Breast epithelium (tissue), 4 donors: ENCODE results near the gene PAK6. TPM values are rescaled to one million over a fixed set of nuclear protein-coding genes. Genes with fewer than 3 reads are reported as not detected.
A peak's percentile ranks its signal among the peaks of the same experiment; 100 is the strongest.

Experiments
- DNase-seq, 2 donors: peaks; one replicate each; pipeline ENCODE4 v3.0.0-alpha.2; 2019; ENCODE audit warnings: low spot score in 2 of 2
- H3K27ac ChIP-seq, 2 donors: fragments of 200-600 bp; sonication (generic) in 1 of 2; one replicate each; pipeline ENCODE4 v1.5.1; 2016 to 2019; ENCODE audit warnings: mild to moderate bottlenecking in 1 of 2
- H3K27me3 ChIP-seq, 2 donors: fragments of 200-600 bp; sonication (generic) in 1 of 2; one replicate each; pipeline versions ENCODE4 v1.5.1 to v1.6.0; 2017 to 2019; ENCODE audit warnings: control low read depth in 1 of 2, mild to moderate bottlenecking in 1 of 2
- H3K36me3 ChIP-seq: fragments of 200-600 bp; one replicate; pipeline ENCODE4 v1.5.1; 2019
- H3K4me1 ChIP-seq, 2 donors: fragments of 200-600 bp; sonication (generic); one replicate each; pipeline ENCODE4 v1.5.1; 2016 to 2019; ENCODE audit warnings: control low read depth in 1 of 2
- H3K4me3 ChIP-seq, 3 donors: fragments of 200-600 bp; sonication (generic); 1 replicate in 2 of 3; 2 replicates in 1 of 3; pipeline ENCODE4 v1.5.1; 2016 to 2019; ENCODE audit warnings: mild to moderate bottlenecking in 3 of 3, moderate library complexity in 2 of 3
- H3K9me3 ChIP-seq, 2 donors: fragments of 200-600 bp; sonication (generic) in 1 of 2; one replicate each; pipeline ENCODE4 v1.5.1; 2016 to 2019; ENCODE audit warnings: control low read depth in 1 of 2
- POLR2A ChIP-seq: fragments of 450-650 bp; IDR thresholded peaks from one replicate; pipeline ENCODE4 v1.6.1; 2016; ENCODE audit warnings: antibody characterized with exemption, mild to moderate bottlenecking, moderate library complexity
- POLR2AphosphoS5 ChIP-seq, 3 donors: sonication (generic); formaldehyde crosslinking; IDR thresholded peaks; one replicate each; pipeline ENCODE4 v1.6.1; 2017; ENCODE audit warnings: antibody characterized with exemption in 3 of 3
- intact Hi-C: fragments of 100-400 bp; cut with DNase I; formaldehyde crosslinking; loops from one replicate; pipeline ENCODE4 v1.15.1; 2023; ENCODE audit warnings: low total_unique reads
- total RNA-seq, 3 donors: library from RNA; depleted of rRNA; stranded (reverse); fragments of >200 nt; gene quantifications; one replicate each; pipeline ENCODE4 v1.1.0, GENCODE V29; 2016
- TF ChIP-seq, protein P1 (sequence below), 3 donors: fragments of 450-650 bp; IDR thresholded peaks; one replicate each; pipeline ENCODE4 v1.5.1; 2016 to 2017; ENCODE audit warnings: antibody characterized with exemption in 3 of 3, mild to moderate bottlenecking in 3 of 3, moderate library complexity in 3 of 3

Gene PAK6
- total RNA-seq, 3 donors from 2014 or later: 0.80 to 11.0 (median 9.5) TPM

DNA sequence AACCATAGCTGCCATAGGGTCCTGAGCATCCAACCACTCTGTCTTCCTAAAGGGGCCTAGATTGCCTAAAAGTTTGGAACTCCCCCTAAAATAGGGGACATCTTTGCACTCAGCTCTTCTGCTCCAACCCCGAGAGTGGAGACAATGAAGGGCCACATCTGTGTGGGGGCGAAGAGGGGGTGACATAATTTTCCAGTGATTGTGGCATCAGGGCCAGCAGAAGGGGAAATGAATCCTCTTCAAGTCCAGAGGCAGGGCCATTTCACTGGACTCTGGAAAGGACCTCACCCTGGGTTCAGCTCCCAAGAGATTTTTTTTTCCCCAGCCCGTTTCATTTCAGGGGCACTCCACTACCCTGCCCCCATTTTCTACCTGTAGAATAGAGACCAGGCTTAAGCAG lies 48.6 kb downstream of the PAK6 start:
- Histone ChIP-seq H3K36me3 (no peaks in the 10 kb centered on the region), H3K4me3 (no peak overlapping the region), H3K4me1 (peaks cover 0 to 9% of the 10 kb centered on the region in 2 donors), H3K27me3 (peaks cover 9 to 12% of the 10 kb centered on the region in 2 donors), H3K27ac (no peak overlapping the region), H3K9me3 (no peaks in the 10 kb centered on the region)
- DNase-seq: no peak
- no peak for TF ChIP-seq POLR2A
- TF ChIP-seq, protein P1, sequence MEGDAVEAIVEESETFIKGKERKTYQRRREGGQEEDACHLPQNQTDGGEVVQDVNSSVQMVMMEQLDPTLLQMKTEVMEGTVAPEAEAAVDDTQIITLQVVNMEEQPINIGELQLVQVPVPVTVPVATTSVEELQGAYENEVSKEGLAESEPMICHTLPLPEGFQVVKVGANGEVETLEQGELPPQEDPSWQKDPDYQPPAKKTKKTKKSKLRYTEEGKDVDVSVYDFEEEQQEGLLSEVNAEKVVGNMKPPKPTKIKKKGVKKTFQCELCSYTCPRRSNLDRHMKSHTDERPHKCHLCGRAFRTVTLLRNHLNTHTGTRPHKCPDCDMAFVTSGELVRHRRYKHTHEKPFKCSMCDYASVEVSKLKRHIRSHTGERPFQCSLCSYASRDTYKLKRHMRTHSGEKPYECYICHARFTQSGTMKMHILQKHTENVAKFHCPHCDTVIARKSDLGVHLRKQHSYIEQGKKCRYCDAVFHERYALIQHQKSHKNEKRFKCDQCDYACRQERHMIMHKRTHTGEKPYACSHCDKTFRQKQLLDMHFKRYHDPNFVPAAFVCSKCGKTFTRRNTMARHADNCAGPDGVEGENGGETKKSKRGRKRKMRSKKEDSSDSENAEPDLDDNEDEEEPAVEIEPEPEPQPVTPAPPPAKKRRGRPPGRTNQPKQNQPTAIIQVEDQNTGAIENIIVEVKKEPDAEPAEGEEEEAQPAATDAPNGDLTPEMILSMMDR (IDR thresholded peaks at IDR 0.05): no peak
- no peak for TF ChIP-seq POLR2AphosphoS5 (IDR thresholded peaks at IDR 0.05)
- intact Hi-C loops: no loop called here

DNA sequence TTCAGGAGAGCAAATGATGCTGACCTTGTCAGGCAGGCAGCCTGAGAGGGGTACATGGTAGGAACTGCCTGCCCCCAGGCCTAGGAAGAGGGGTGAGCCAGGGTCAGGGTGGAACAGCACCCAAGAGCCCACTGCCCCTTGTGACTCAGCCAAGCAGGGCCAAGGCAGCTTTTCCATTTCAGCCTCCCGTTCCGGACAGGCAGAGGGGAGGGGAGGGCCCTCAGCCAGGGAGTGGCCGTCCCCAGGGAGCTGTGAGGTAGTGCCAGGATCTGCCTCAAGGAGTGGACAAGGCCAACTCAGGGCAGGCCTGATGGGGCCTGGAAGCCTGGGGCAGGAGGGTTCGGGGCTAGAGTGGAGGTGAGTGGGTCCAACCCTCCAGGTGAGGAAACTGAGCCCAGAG lies 49.1 kb downstream of the PAK6 start:
- Histone ChIP-seq H3K4me1 (peaks cover 0 to 5% of the 10 kb centered on the region in 2 donors), H3K36me3 (no peaks in the 10 kb centered on the region), H3K4me3 (no peak overlapping the region), H3K27me3 (peaks cover 6 to 8% of the 10 kb centered on the region in 2 donors), H3K27ac (no peak overlapping the region), H3K9me3 (no peaks in the 10 kb centered on the region)
- TF ChIP-seq, protein P1 (IDR thresholded peaks at IDR 0.05): no peak
- no peak for TF ChIP-seq POLR2AphosphoS5 (IDR thresholded peaks at IDR 0.05)
- TF ChIP-seq POLR2A: no peak
- DNase-seq: no peak
- intact Hi-C loops: no loop called here

DNA sequence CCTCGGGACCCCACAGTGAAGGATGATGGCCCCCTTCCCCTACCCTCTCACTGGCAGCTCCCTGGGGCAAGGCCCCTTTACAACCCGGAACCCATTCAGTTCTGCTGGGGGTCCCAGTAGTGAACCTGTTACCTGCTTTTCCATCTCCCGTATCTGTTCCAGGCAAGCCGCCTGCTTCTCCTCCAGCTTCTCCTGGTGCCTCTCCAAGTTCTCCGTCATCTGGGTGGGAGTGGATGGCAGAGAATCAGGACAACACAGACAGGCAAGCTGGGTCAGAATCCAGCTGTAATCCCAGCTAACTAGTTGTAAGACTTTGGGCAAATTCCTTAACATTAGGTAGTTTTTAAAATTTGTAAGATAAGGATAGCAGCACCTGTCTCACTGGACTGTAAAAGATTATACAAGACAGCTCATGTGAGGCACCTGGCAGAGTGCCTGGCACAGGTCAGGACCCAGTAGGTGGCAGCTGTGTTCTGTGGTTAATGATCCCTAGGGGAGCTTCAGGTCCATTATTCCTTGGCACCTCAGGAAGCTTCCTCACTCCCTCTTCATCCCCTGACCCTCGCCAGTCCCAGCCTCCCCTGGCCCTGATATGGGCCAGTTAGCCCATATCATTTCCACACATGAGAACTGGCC lies 50.4 kb downstream of the PAK6 start:
- no peaks in the 10 kb centered on the region for H3K9me3 ChIP-seq
- no peak overlapping the region for H3K4me3 ChIP-seq
- peaks cover 0 to 3% of the 10 kb centered on the region in 2 donors for H3K4me1 ChIP-seq
- H3K36me3 ChIP-seq: no peaks in the 10 kb centered on the region
- H3K27me3 ChIP-seq: no peaks in the 10 kb centered on the region
- no peak for DNase-seq
- intact Hi-C loops: no loop called here
- no peak for TF ChIP-seq POLR2AphosphoS5 (IDR thresholded peaks at IDR 0.05)
- TF ChIP-seq, protein P1 (IDR thresholded peaks at IDR 0.05): no peak
- TF ChIP-seq POLR2A: no peak
- no peak overlapping the region for H3K27ac ChIP-seq

DNA sequence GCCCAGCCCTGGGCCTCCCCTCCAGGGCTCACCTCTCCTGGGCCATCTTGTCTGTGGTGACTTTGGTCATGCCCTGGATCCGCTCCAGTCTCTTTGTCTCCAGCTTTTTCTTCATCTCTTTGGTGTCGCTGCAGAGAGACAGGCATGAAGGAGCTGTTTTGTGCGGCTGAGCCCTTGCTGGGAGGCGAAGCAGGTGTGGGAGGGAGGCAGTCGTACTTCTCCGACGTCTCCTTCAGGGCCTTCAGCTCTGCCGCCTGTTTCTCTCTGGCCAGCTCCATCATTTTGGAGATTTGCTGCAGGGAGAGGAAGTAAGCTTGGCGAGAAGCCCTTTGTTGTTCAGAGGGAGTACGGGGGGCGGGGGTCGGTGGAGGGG lies 51.7 kb downstream of the PAK6 start:
- Histone ChIP-seq H3K27ac (no peak overlapping the region), H3K9me3 (no peaks in the 10 kb centered on the region), H3K36me3 (no peaks in the 10 kb centered on the region), H3K4me1 (peaks cover 0 to 3% of the 10 kb centered on the region in 2 donors), H3K4me3 (peak overlapping the region in 2 of 3 donors; percentile 48 to 71), H3K27me3 (no peaks in the 10 kb centered on the region)
- intact Hi-C loops: no loop called here
- TF ChIP-seq POLR2A: no peak
- no peak for TF ChIP-seq POLR2AphosphoS5 (IDR thresholded peaks at IDR 0.05)
- DNase-seq: no peak

DNA sequence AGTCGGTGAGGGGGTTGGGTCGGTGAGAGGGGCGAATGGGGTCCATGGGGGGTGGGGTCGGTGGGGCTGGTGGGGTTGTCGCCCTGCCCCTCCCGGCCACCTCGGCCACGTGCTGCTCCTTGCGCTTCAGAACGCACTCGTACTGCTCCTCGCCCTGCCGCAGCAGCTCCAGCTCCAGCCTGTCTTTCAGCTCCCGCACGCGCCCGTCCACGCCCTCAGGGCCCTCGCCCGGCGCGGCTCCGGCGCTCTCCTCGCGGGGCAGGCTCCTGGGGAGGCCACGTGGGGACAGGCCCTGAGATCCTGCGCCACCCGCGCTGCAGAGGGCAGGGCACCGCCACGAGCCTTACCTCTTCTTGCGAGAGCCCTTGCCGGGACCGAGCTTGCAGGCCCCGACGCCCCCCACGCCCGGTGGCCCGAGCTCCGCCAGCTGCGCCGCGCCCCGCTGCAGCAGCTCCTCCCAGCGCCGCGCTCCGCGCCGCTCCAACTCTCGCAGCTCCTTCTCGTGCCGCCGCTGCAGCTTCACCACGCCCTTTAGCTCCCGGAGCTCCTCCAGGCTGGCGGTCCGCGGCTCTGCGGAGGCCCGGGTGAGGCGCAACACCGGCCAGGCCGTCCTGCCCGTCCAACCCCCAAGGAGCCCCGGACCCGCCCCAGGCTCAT lies 52.2 kb downstream of the PAK6 start:
- TF ChIP-seq POLR2A (no peak), POLR2AphosphoS5 (IDR thresholded peaks at IDR 0.05) (no peak)
- TF ChIP-seq, protein P1 (IDR thresholded peaks at IDR 0.05): no peak
- Histone ChIP-seq H3K4me1 (peaks cover 0 to 3% of the 10 kb centered on the region in 2 donors), H3K9me3 (no peaks in the 10 kb centered on the region), H3K4me3 (peak overlapping the region; percentile 19 to 71 (median 48)), H3K36me3 (no peaks in the 10 kb centered on the region), H3K27ac (no peak overlapping the region), H3K27me3 (no peaks in the 10 kb centered on the region)
- DNase-seq: no peak
- intact Hi-C loops: no loop called here
